Small intestine (tissue), 7 donors: Measurements from ENCODE around the gene GRIK2. TPM values are rescaled to one million over a fixed set of nuclear protein-coding genes. Genes with fewer than 3 reads are reported as not detected.

Experiments used
- DNase-seq, 2 donors: peaks; one replicate each; pipeline versions ENCODE4 v3.0.0 to v3.0.0-alpha.2; 2013
- FAIRE-seq: peaks from 2 replicates; lab custom pipeline; 2012; peaks lifted over from hg19 to GRCh38; lab: Jason Lieb, UNC
- H3K27ac ChIP-seq, 3 donors: one replicate each; pipeline ENCODE4 v1.5.1; 2013; ENCODE audit warnings: low read length in 2 of 3, mild to moderate bottlenecking in 2 of 3, control low read depth in 1 of 3, inconsistent platforms in 1 of 3, low read depth in 1 of 3, moderate library complexity in 1 of 3
- H3K27me3 ChIP-seq, 3 donors: one replicate each; pipeline ENCODE4 v1.6.1; 2013; ENCODE audit warnings: low read length in 3 of 3, inconsistent platforms in 1 of 3; ENCODE audit not compliant: control insufficient read depth in 3 of 3, insufficient read depth in 3 of 3
- H3K36me3 ChIP-seq, 3 donors: one replicate each; pipeline ENCODE4 v1.6.1; 2013; ENCODE audit warnings: low read length in 3 of 3, inconsistent platforms in 1 of 3, low read depth in 1 of 3, mild to moderate bottlenecking in 1 of 3, moderate library complexity in 1 of 3; ENCODE audit not compliant: control insufficient read depth in 3 of 3, insufficient read depth in 2 of 3
- H3K4me1 ChIP-seq, 3 donors: one replicate each; pipeline ENCODE4 v1.6.1; 2013; ENCODE audit warnings: low read length in 2 of 3, inconsistent platforms in 1 of 3, low read depth in 1 of 3, mild to moderate bottlenecking in 1 of 3, moderate library complexity in 1 of 3; ENCODE audit not compliant: control insufficient read depth in 3 of 3, insufficient read depth in 2 of 3
- H3K4me3 ChIP-seq, 3 donors: one replicate each; pipeline ENCODE4 v1.5.1; 2013; ENCODE audit warnings: low read length in 3 of 3, control low read depth in 1 of 3, inconsistent platforms in 1 of 3, low read depth in 1 of 3, mild to moderate bottlenecking in 1 of 3, moderate library complexity in 1 of 3
- H3K9me3 ChIP-seq, 2 donors: one replicate each; pipeline ENCODE4 v1.6.1; 2013; ENCODE audit warnings: low read depth in 1 of 2, low read length in 1 of 2; ENCODE audit not compliant: control insufficient read depth in 2 of 2, insufficient read depth in 1 of 2
- WGBS, 3 donors: extraction: QIAGEN DNeasy Blood & Tissue Kit; methylation state at CpG; one replicate each; pipeline ENCODE4 v1.1.7; 2013; 5-methylcytosine and 5-hydroxymethylcytosine counted together
- polyA plus RNA-seq, 4 donors: library from polyadenylated mRNA; stranded (reverse) in 3 of 4; unstranded in 1 of 4; fragments of 200-250 nt in 3 of 4; fragments of 120-200 nt in 1 of 4; gene quantifications; one replicate each; pipeline versions ENCODE4 v1.2.1 to v1.2.3, GENCODE V29; 2013
- donor health status: healthy with polysubstance abuse.
- donor health status: control.
- donor health status: control.
- donor health status: Bipolar disorder and iron deficiency.
- donor health status: healthy.

GRIK2 gene
- polyA plus RNA-seq, 4 donors: 0.27 to 1.4 (median 0.54) TPM; not detected in 1

DNA sequence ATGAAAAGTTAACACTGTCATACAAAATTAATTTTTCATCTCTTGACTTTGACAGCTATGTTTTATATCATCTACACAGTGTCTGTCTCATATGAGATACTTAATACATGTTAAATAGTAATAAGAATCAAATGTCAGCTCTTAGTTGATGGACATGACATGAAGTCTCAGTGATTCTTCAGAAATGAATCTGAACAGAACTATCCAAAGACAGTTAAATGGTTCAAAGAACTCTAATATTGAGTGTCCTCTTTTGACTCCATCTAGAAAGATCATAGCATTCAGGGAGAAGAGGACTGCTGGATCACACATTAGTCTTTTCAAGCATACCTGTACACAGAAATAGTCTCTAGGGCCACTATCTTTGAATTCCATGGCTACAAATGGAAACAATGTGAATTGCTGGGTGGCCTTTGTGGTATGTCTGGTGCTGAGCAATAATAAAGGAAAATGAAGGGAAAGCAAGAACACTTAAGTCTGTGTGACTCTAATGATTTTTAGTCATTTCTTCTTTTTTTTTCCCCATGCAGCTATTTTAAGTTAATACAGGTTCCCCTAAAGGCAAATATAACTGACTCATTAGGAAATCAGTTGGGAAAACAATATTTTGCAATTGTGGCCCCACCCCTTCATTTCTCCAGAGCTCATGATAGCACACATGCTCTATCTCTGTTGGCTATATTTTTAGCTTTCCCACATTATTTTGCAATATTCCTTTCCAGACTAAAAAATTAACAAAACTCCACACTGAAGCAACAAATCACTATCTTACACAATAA, 367.5 kb downstream of the GRIK2 start:
- no peaks in the 10 kb centered on the region for H3K9me3 ChIP-seq
- H3K4me3 ChIP-seq: no peak overlapping the region
- no peak overlapping the region for H3K27ac ChIP-seq
- DNase-seq (no peak), FAIRE-seq (no peak)
- H3K4me1 ChIP-seq: no peaks in the 10 kb centered on the region
- H3K27me3 ChIP-seq: no peaks in the 10 kb centered on the region
- H3K36me3 ChIP-seq: no peaks in the 10 kb centered on the region

DNA sequence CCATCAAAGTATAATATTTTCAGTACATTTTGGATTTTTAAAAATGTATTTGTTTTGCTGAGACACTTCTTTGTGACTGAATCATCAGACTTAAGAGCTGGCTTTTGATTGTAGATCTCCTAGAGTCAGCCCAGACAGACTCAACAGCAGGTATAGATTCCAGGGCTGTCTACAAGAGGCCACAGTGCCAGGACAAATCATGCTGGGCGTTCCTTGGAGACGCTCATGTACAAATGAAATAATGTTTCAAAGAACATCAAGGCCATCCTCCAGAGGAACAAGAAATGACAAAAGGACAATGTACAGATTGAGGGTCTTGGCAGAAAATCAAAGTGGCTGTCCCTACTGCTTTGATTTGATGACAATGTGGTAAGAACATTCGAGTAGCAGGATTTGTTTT, 369.3 kb downstream of the GRIK2 start:
- 23 to 56% (median 33%) methylated on average over 3 of the region's 3 CpGs for WGBS, 3 donors
- Histone ChIP-seq H3K27ac (no peak overlapping the region), H3K4me3 (no peak overlapping the region), H3K36me3 (no peaks in the 10 kb centered on the region), H3K27me3 (no peaks in the 10 kb centered on the region), H3K9me3 (no peaks in the 10 kb centered on the region), H3K4me1 (no peaks in the 10 kb centered on the region)
- DNase-seq (no peak), FAIRE-seq (no peak)

DNA sequence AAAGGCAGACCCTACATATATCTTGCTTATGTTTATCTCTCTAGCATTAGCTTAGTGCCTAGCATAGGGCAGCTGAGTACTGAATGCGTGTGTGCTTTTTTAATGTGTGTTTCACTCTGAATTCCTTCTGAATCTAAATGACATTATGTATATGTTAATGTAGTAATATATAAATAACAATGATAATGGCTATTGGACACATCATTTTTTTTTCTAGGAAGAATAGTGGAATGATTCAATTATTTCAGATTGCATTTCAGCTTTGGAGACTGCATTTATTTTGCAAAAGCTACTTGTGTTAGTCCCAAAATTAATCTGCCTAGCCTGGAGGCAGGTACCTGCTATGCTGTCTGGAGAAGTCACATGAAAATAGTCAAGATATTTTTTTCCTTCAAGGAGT, 371.8 kb downstream of the GRIK2 start:
- 56 to 72% (median 63%) methylated on average over 1 of the region's 1 CpG for WGBS, 3 donors
- FAIRE-seq (no peak), DNase-seq (no peak)
- H3K4me3 ChIP-seq: no peak overlapping the region
- no peaks in the 10 kb centered on the region for H3K9me3 ChIP-seq
- H3K4me1 ChIP-seq: no peaks in the 10 kb centered on the region
- H3K27ac ChIP-seq: no peak overlapping the region
- no peaks in the 10 kb centered on the region for H3K36me3 ChIP-seq
- no peaks in the 10 kb centered on the region for H3K27me3 ChIP-seq

DNA sequence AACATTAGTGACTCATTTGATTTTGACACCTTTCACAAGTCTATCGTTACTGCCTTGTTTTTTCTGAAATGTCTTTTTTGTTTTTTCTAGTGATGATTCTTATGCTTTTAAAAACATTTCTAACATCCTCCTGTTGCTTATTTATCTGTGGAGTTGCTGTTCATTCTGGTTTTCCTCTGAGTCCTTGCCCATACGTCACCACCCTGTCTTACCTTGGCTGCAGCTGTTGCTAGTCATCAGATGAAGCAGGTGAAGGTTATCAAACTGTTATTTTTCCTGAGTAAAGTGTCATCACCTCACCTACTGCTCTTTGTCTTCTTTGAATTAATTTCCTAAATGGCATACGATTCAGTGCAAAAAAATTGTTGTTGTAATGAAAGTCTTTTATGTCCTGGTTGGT, 376.6 kb downstream of the GRIK2 start:
- H3K4me3 ChIP-seq: no peak overlapping the region
- no peaks in the 10 kb centered on the region for H3K27me3 ChIP-seq
- no peak for DNase-seq
- H3K4me1 ChIP-seq: no peaks in the 10 kb centered on the region
- H3K36me3 ChIP-seq: no peaks in the 10 kb centered on the region
- 64 to 76% (median 69%) methylated on average over 3 of the region's 3 CpGs for WGBS, 3 donors
- H3K9me3 ChIP-seq: no peaks in the 10 kb centered on the region
- no peak for FAIRE-seq
- H3K27ac ChIP-seq: no peak overlapping the region

DNA sequence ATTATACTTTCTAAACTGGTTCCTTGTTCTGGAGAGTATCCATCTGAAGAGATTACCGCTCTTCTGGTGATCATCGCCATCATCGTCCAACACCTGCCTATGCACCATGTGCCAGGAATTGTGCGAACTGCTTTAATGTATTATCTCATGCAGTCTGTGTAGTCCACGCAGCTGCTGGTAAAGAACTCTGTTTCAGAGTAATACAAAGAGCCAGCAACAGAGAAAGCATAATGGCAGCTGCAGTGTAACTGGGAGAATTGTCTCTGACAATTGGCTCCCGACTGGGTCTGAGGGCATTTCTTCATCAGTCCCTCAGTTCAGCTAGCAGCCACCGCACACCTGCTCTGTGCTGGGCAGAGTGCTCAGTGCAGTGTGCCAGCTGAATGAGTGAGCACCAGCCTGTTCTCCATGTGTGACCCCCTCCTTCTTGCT, 383.4 kb downstream of the GRIK2 start:
- H3K27ac ChIP-seq: no peak overlapping the region
- H3K36me3 ChIP-seq: no peaks in the 10 kb centered on the region
- no peaks in the 10 kb centered on the region for H3K4me1 ChIP-seq
- H3K27me3 ChIP-seq: no peaks in the 10 kb centered on the region
- DNase-seq (no peak), FAIRE-seq (no peak)
- 83 to 91% (median 85%) methylated on average over 7 of the region's 7 CpGs for WGBS, 3 donors
- H3K4me3 ChIP-seq: no peak overlapping the region
- H3K9me3 ChIP-seq: no peaks in the 10 kb centered on the region

DNA sequence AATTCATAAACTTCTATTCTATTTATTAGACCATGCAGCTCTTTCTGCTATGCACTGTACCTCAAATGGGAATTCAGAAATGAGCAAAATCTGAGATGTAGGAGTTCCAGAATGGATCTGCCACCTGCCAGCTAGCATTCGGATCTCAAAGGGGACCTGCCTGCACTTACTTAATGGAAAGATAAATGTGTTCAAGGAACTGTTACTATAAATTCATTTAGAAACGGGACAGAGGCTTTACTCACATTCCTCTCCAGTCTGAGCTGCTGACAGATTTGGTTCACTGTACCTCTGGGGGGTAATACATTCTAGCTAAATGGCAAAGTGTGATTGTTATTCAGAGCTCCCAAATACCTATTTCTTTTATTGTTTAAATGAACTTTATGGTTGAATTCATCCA, 384.1 kb downstream of the GRIK2 start:
- Histone ChIP-seq H3K36me3 (no peaks in the 10 kb centered on the region), H3K4me1 (no peaks in the 10 kb centered on the region), H3K9me3 (no peaks in the 10 kb centered on the region), H3K27me3 (no peaks in the 10 kb centered on the region), H3K27ac (no peak overlapping the region), H3K4me3 (no peak overlapping the region)
- FAIRE-seq: no peak
- DNase-seq: no peak
- WGBS, 3 donors: 48 to 55% (median 54%) methylated on average over 2 of the region's 2 CpGs

DNA sequence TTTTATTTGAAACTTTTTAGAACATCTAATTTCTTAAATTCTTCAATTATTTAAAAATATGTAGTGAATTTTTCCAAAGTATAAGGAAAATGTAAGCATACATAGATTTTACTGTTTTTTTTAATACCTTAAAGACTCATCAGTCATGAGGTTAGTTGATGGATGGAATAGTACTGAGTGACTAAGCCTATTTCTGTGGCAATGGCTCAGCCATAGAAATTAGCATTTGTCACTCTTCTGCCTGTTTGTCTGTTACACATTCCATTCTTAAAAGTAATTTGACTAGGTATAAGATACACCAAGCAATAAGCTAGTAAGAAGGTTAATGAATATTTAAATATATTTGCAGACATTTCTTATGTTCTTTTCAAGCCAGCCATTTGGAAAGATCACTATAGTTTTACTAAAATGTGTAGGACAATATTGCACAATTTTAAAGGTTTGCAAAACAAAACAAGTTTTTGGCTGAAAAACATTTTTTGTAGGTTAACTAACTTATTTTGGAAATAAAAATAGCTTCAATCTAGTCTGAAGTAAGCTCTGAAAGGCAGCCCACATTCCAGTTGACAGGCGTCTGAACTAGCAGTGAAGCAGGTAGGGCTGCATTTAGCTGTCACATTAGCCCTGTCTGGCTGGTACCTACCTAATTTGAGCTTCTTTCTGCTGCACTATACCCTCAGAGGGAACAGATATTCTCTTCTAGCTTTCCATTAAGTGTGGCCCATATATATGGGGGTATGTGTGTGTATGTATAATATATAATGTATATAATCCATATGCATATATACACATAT, 385.7 kb downstream of the GRIK2 start:
- Histone ChIP-seq H3K36me3 (no peaks in the 10 kb centered on the region), H3K9me3 (no peaks in the 10 kb centered on the region), H3K27me3 (no peaks in the 10 kb centered on the region), H3K4me3 (no peak overlapping the region), H3K4me1 (no peaks in the 10 kb centered on the region), H3K27ac (no peak overlapping the region)
- DNase-seq: no peak
- FAIRE-seq: no peak
- 67 to 91% (median 77%) methylated on average over 1 of the region's 1 CpG for WGBS, 3 donors

DNA sequence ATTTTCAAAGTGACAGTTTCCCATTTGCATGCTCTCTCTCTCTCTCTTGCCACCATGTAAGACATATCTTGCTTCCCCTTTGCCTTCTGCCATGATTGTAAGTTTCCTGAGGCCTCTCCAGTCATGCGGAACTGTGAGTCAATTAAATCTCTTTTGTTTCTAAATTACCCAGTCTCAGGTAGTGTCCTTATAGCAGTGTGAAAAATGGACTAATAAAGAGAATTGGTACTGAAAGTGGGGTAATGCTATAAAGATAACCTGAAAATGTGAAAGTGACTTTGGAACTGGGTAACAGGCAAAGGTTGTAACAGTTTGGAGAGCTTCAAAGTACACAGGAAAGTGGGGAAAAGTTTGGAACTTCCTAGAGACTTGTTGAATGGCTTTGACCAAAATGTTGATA, 389.8 kb downstream of the GRIK2 start:
- Histone ChIP-seq H3K27me3 (no peaks in the 10 kb centered on the region), H3K9me3 (no peaks in the 10 kb centered on the region), H3K36me3 (no peaks in the 10 kb centered on the region), H3K4me1 (no peaks in the 10 kb centered on the region), H3K27ac (no peak overlapping the region), H3K4me3 (no peak overlapping the region)
- 90 to 99% (median 94%) methylated on average over 1 of the region's 1 CpG for WGBS, 3 donors
- FAIRE-seq (no peak), DNase-seq (no peak)
